ENCODE results near the gene P3H3.

DNA sequence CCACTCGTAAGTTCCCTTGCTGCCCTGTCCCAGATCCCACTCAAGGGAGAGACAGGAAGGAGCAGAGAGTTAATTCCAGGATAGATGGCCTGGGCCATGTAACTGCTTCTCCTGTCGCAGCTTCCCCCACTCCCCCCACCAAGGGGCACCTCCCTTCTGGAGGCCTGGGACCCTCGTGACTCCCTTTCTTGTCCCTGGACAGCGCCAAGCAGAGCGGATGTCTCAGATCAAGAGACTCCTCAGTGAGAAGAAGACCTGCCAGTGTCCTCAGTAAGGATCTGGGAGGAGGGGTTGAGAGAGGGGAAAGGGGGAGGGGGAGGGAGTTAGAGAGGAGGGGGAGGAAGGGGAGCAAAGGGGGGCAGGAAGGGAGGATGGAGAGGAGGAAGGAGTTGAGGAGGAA is 9.6 kb upstream of the P3H3 start:
- no peak for TF ChIP-seq POLR2A (IDR thresholded peaks at IDR 0.05; ENCODE audit: low read length)
- TF ChIP-seq GATA1 (IDR thresholded peaks at IDR 0.05; ENCODE audit: low read depth, low read length): no peak
